PFSK-1 (cell line): ENCODE data around the gene SAMD4B.

Experiments used
- FOXP2 ChIP-seq: optimal IDR thresholded peaks from 2 replicates; pipeline ENCODE3; 2011; ENCODE audit warnings: borderline replicate concordance, control low read depth, inconsistent platforms; ENCODE audit not compliant: insufficient read depth; ENCODE audit errors: extremely low read length, extremely low read depth
- POLR2AphosphoS5 ChIP-seq: IDR thresholded peaks from 2 replicates; pipeline ENCODE4 v1.6.1; 2012; ENCODE audit warnings: low read depth, mild to moderate bottlenecking, control low read depth, low read length, moderate library complexity
- SIN3A ChIP-seq: IDR thresholded peaks from 2 replicates; pipeline ENCODE4 v1.6.1; 2012; ENCODE audit warnings: mild to moderate bottlenecking, low read length, moderate library complexity, borderline replicate concordance; ENCODE audit not compliant: insufficient read depth
- TAF1 ChIP-seq: IDR thresholded peaks from 2 replicates; pipeline ENCODE4 v1.6.1; 2012; ENCODE audit warnings: low read length, control low read depth, borderline replicate concordance; ENCODE audit not compliant: insufficient read depth
- TF ChIP-seq, protein P1 (sequence below), 2 experiments: IDR thresholded peaks; 2 replicates each; pipeline versions ENCODE4 v1.6.1 to v1.8.0; 2011 to 2012; ENCODE audit warnings: low read depth in 2 of 2, low read length in 2 of 2, control low read depth in 1 of 2, inconsistent platforms in 1 of 2, mild to moderate bottlenecking in 1 of 2, moderate library complexity in 1 of 2; ENCODE audit not compliant: insufficient read depth in 1 of 2

SAMD4B gene

DNA sequence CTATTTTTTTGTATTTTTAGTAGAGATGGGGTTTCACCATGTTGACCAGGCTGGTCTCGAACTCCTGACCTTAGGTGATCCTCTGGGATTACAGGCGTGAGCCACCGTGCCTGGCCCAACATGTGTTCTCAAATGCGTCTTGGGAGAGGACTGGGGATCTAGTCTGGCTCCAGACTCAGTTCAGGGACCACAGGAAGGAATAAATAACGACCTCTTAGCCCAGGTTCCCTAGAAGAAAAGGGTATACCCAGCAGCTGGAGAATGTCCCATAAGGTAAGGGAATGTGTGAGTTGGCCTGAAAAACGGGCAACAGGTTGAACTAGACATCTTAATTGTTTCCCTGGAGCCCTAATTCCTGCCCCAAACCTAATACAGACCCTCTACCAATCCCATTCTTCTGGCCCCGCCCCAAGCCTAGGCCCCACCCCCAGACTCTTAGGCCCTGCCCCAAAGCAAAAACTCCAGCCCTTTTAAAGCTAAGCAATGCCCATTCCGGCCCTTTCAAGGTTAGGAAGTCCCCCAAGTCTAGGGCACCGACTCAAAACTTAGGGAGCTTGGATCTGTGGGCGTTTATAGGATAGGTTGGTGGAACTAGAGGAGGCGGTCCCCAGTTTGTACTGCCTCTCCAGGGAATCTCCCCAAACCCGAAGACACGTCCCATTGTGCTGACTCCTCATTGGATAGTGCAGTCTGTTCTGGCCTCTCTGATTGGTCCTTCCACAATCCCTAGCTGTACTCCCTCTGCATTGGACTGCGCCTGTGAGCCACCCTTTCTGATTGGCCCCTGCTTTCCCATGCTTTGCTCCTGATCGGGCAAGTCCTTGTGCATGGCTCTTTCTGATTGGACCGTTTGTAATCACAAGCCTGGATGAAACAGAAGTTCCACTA, 16.2 kb upstream of the SAMD4B start:
- TF ChIP-seq, protein P1, sequence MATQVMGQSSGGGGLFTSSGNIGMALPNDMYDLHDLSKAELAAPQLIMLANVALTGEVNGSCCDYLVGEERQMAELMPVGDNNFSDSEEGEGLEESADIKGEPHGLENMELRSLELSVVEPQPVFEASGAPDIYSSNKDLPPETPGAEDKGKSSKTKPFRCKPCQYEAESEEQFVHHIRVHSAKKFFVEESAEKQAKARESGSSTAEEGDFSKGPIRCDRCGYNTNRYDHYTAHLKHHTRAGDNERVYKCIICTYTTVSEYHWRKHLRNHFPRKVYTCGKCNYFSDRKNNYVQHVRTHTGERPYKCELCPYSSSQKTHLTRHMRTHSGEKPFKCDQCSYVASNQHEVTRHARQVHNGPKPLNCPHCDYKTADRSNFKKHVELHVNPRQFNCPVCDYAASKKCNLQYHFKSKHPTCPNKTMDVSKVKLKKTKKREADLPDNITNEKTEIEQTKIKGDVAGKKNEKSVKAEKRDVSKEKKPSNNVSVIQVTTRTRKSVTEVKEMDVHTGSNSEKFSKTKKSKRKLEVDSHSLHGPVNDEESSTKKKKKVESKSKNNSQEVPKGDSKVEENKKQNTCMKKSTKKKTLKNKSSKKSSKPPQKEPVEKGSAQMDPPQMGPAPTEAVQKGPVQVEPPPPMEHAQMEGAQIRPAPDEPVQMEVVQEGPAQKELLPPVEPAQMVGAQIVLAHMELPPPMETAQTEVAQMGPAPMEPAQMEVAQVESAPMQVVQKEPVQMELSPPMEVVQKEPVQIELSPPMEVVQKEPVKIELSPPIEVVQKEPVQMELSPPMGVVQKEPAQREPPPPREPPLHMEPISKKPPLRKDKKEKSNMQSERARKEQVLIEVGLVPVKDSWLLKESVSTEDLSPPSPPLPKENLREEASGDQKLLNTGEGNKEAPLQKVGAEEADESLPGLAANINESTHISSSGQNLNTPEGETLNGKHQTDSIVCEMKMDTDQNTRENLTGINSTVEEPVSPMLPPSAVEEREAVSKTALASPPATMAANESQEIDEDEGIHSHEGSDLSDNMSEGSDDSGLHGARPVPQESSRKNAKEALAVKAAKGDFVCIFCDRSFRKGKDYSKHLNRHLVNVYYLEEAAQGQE (IDR thresholded peaks at IDR 0.05; ENCODE audit: insufficient read depth in 1 of 2, low read depth in 2 of 2, low read length in 2 of 2), result no peak
- TF ChIP-seq FOXP2, result no peak
- TF ChIP-seq TAF1, result no peak
- no peak for TF ChIP-seq POLR2AphosphoS5
- TF ChIP-seq SIN3A, result no peak

DNA sequence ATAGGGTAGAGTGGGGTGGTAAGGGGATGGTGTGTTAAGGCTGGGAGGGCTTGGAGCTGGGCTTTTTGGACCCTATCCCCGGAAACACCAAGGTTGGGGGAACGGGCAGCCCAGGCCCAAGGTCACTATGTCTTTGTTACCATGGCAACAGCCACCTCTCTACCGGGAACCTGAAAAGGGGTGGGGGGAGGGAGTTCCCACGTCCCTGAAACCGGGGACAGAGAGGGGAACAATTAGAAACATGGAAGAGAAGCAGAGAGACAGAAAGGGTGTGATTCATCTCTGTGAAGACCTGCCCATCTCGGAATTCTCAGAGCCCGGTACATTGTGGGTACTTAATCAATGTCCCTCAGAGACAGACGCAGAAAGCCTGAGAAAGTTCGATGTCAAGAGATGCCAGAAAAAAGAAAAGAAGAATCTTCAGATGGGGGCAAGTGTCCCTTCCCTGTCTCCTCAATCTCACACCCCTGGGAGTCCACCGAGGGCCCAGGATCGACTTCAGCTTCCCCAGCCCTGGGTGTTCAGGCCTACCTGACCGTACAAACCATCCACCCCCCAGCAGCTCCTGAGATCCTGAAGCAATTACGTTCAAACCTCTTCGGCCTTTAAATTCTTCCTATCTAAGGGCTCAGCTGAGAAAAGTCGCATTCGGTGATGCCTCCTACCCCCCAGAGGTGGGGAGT, 14.7 kb upstream of the SAMD4B start:
- TF ChIP-seq POLR2AphosphoS5 (no peak), SIN3A (no peak), FOXP2 (no peak), TAF1 (no peak)
- TF ChIP-seq, protein P1 (IDR thresholded peaks at IDR 0.05; ENCODE audit: insufficient read depth in 1 of 2, low read depth in 2 of 2, low read length in 2 of 2), result no peak

DNA sequence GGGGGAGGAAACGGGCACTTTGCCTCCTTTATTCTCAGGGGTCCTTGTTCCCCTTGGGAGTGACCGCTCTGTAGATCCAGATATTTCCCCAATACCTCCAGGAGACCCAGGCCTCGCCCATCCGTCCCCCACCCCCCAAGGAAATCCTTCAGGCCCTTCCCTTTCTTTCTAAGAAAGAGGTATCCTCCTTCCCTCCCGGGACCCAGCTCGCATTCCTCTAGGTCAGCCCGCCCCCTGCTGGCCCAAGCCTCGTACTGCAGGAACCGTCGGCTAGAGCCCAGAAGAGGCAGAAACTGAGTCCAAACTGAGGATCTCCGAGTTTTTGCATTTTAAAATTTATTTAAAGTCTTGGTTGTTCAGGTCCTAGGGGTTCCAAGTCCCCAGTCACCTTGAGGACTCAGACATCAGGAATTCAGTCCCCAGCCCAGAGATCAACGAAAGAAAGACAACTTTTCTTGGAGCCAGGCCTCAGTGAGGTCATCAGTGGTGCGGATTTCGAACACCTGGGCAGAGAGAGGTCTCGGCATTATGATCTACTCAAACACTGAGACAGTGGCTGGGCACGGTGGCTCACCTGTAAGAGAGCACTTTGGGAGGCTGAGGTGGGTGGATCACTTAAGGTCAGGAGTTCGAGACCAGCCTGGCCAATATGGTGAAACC, 14.0 kb upstream of the SAMD4B start:
- TF ChIP-seq FOXP2 (no peak), POLR2AphosphoS5 (no peak), TAF1 (no peak)
- TF ChIP-seq, protein P1 (IDR thresholded peaks at IDR 0.05; ENCODE audit: insufficient read depth in 1 of 2, low read depth in 2 of 2, low read length in 2 of 2), result no peak

DNA sequence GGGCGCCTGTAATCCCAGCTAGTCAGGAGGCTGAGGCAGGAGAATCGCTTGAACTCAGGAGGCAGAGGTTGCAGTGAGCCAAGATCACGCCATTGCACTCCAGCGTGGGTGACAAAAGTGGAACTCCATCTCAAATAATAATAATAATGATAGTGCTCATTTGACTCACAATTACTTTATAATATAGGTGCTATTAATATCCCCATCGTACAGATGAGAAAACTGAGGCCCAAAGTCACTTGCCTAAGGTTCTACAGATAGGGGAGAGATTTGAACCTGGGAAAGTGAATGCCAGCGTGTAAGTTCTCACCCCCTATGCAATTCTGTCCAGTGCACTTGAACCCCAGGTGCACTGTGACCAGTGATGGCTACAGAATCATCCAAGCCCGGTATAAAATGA, 12.3 kb upstream of the SAMD4B start:
- TF ChIP-seq FOXP2, result no peak
- TF ChIP-seq POLR2AphosphoS5, result no peak
- TF ChIP-seq, protein P1 (IDR thresholded peaks at IDR 0.05; ENCODE audit: insufficient read depth in 1 of 2, low read depth in 2 of 2, low read length in 2 of 2), result no peak
